HEK293T (cell line): ENCODE data around the gene PDXDC1.
"Not testable (repeated sequence)": the region's sequence is repeated elsewhere in the genome, so short reads cannot be mapped to it uniquely, and the experiment has no call there.

ENCODE experiments used
- CTBP1 ChIP-seq: fragments of 450-650 bp; IDR thresholded peaks from 2 replicates; pipeline ENCODE4 v1.6.1; 2016; ENCODE audit warnings: borderline replicate concordance
- FOXM1 ChIP-seq: fragments of 450-650 bp; IDR thresholded peaks from 2 replicates; pipeline ENCODE4 v1.6.1; 2017; ENCODE audit warnings: mild to moderate bottlenecking, borderline replicate concordance
- LEF1 ChIP-seq: fragments of 450-650 bp; IDR thresholded peaks from 2 replicates; pipeline ENCODE4 v1.6.1; 2017; ENCODE audit warnings: mild to moderate bottlenecking, borderline replicate concordance
- PKNOX1 ChIP-seq: fragments of 450-650 bp; IDR thresholded peaks from 2 replicates; pipeline ENCODE4 v1.6.1; 2016
- SP1 ChIP-seq: fragments of 450-650 bp; IDR thresholded peaks from 2 replicates; pipeline ENCODE4 v1.6.1; 2017
- TARDBP ChIP-seq: fragments of 450-650 bp; IDR thresholded peaks from 2 replicates; pipeline ENCODE4 v1.6.1; 2016
- ZNF384 ChIP-seq: fragments of 450-650 bp; IDR thresholded peaks from 2 replicates; pipeline ENCODE4 v1.6.1; 2016

- not testable (repeated sequence) for TF ChIP-seq TARDBP, CTBP1, FOXM1, SP1, ZNF384, PKNOX1, LEF1
Measured at GRCh38 chr16:15143601-15144091, 168.8 kb downstream of the PDXDC1 start.
